Tibial artery (tissue), 4 donors: Measurements from ENCODE around the gene ANKRD39.
"Not testable (repeated sequence)": the region's sequence is repeated elsewhere in the genome, so short reads cannot be mapped to it uniquely, and the experiment has no call there.

ENCODE experiments used
- DNase-seq, 2 donors: peaks; one replicate each; pipeline ENCODE4 v3.0.0-alpha.2; 2019
- H3K27ac ChIP-seq, 2 donors: fragments of 200-600 bp; sonication (generic) in 1 of 2; 1 replicate in 1 of 2; 2 replicates in 1 of 2; pipeline ENCODE4 v1.5.1; 2018 to 2019; ENCODE audit warnings: mild to moderate bottlenecking in 1 of 2
- H3K27me3 ChIP-seq, 2 donors: fragments of 200-600 bp; sonication (generic) in 1 of 2; one replicate each; pipeline versions ENCODE4 v1.5.1 to v1.6.0; 2016 to 2019
- H3K36me3 ChIP-seq, 3 donors: fragments of 200-600 bp; sonication (generic) in 2 of 3; one replicate each; pipeline ENCODE4 v1.5.1; 2016 to 2019; ENCODE audit warnings: mild to moderate bottlenecking in 2 of 3
- H3K4me1 ChIP-seq, 4 donors: fragments of 200-600 bp; sonication (generic) in 2 of 4; 1 replicate in 3 of 4; 2 replicates in 1 of 4; pipeline ENCODE4 v1.5.1; 2016 to 2019
- H3K4me3 ChIP-seq, 2 donors: fragments of 200-600 bp; sonication (generic) in 1 of 2; 1 replicate in 1 of 2; 2 replicates in 1 of 2; pipeline ENCODE4 v1.5.1; 2018 to 2019; ENCODE audit warnings: mild to moderate bottlenecking in 2 of 2
- H3K9me3 ChIP-seq, 3 donors: fragments of 200-600 bp; sonication (generic) in 1 of 3; one replicate each; pipeline ENCODE4 v1.5.1; 2016 to 2019
- intact Hi-C: fragments of 100-400 bp; cut with DNase I; formaldehyde crosslinking; loops from one replicate; pipeline ENCODE4 v1.15.0; 2023; ENCODE audit warnings: low total_unique reads
- TF ChIP-seq, protein P1 (sequence below), 2 experiments: fragments of 200-600 bp in 1 of 2; fragments of 450-650 bp in 1 of 2; IDR thresholded peaks; one replicate each; pipeline ENCODE4 v1.5.1; 2017 to 2019; ENCODE audit warnings: antibody characterized with exemption in 2 of 2, mild to moderate bottlenecking in 1 of 2, moderate library complexity in 1 of 2

The ANKRD39 gene

DNA sequence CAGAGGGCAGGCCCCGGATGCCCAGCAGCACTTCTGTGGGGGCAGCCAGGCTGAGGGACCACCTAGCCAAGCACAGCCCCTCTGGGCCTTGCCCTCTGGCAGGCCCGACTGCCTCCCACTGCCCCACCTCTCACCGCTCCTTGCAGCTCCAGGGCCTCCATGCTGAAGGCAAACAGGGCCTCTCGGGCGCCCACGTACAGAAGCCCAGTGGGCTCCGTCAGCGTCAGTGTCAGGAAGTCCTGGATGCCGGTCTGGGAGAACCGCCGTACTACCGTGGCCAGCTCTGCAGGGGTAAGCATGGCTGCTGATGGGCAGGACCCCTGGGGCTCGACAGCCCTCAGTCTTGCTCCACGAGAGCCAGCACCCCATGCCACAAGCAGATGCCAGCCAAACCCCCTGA is 8.3 kb upstream of the ANKRD39 start:
- Histone ChIP-seq H3K9me3 (no peaks in the 10 kb centered on the region), H3K27me3 (no peaks in the 10 kb centered on the region), H3K36me3 (peaks cover 46 to 67% (median 57%) of the 10 kb centered on the region in 3 donors), H3K4me3 (peak overlapping the region in 1 of 2 donors; percentile 1), H3K27ac (peak overlapping the region; percentile 98 to 100), H3K4me1 (peaks cover 0 to 52% (median 35%) of the 10 kb centered on the region in 4 donors)
- intact Hi-C loops, result loop anchor here (5.0 kb wide), 1 partner anchor 329 kb away; the partner anchor contains the start of gene ARID5A
- TF ChIP-seq, protein P1, sequence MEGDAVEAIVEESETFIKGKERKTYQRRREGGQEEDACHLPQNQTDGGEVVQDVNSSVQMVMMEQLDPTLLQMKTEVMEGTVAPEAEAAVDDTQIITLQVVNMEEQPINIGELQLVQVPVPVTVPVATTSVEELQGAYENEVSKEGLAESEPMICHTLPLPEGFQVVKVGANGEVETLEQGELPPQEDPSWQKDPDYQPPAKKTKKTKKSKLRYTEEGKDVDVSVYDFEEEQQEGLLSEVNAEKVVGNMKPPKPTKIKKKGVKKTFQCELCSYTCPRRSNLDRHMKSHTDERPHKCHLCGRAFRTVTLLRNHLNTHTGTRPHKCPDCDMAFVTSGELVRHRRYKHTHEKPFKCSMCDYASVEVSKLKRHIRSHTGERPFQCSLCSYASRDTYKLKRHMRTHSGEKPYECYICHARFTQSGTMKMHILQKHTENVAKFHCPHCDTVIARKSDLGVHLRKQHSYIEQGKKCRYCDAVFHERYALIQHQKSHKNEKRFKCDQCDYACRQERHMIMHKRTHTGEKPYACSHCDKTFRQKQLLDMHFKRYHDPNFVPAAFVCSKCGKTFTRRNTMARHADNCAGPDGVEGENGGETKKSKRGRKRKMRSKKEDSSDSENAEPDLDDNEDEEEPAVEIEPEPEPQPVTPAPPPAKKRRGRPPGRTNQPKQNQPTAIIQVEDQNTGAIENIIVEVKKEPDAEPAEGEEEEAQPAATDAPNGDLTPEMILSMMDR (IDR thresholded peaks at IDR 0.05), result no peak
- DNase-seq, result no peak

DNA sequence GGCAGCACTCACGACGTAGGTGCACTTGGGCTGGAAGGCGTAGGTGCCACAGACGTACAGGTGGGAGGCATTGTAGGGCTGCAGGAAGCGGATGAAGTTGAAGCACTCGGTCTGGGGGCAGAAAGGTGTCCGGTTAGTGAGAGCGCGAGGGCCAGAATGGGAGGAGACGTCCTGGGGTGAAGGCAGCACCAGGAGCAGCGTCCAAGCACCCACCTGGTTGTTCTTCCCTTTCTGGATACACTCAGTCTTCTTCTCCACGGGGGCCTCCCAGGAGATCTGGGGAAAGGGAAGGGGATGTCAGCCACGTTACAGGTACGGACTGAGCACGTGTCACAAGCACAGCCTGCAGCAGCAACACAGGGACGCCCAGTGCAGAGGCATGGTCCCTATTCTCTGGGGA is 7.8 kb upstream of the ANKRD39 start:
- Histone ChIP-seq H3K9me3 (no peaks in the 10 kb centered on the region), H3K4me3 (no peak overlapping the region), H3K36me3 (peaks cover 51 to 72% (median 62%) of the 10 kb centered on the region in 3 donors), H3K27ac (peak overlapping the region; percentile 12 to 100), H3K4me1 (peaks cover 0 to 49% (median 30%) of the 10 kb centered on the region in 4 donors), H3K27me3 (no peaks in the 10 kb centered on the region)
- no peak for DNase-seq
- intact Hi-C loops, result loop anchor here (5.0 kb wide), 1 partner anchor 328 kb away; the partner anchor contains the start of gene ARID5A
- TF ChIP-seq, protein P1 (IDR thresholded peaks at IDR 0.05), result no peak

DNA sequence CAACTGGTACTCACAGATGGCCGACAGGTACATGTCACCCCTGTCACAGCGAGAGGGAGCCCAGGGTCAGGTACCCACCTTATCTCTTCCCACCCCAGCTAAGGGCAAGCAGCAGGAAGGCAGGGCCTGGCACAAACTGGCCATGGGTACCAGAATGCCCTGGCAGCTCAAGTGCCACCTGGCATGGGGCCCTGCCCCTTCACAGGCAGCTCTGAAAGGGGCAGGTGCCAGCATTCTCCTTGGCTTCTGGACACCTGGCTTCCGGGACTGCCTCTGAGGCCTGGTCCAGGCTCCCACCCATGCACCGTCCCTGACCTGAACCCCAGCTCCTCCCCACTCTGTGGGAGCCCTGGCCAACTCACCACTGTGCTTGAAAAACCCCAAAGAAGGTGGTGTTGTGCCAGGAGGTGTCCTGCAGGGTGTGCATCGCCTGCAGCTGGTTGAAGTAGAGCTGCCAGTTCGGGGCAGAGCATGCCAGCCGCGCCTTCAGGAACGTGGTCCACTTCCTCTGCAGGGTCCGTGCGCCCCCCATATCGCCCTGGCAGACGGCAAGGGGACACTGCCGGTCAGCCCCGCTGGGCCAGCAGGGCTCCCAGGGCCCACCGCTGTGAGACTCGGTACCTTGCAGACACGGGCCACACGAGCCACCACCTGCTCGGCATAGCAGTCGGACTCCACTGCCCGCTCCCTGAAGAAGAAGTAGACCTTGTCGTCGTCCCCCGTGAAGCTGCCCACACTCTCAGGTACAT is 6.7 kb upstream of the ANKRD39 start:
- DNase-seq, result peak in 1 of 2 donors; percentile 64
- Histone ChIP-seq H3K36me3 (peaks cover 60 to 80% (median 70%) of the 10 kb centered on the region in 3 donors), H3K4me3 (no peak overlapping the region), H3K4me1 (peaks cover 0 to 56% (median 37%) of the 10 kb centered on the region in 4 donors), H3K27me3 (no peaks in the 10 kb centered on the region), H3K9me3 (no peaks in the 10 kb centered on the region), H3K27ac (peak overlapping the region in 1 of 2 donors; percentile 12)
- TF ChIP-seq, protein P1 (IDR thresholded peaks at IDR 0.05), result no peak
- intact Hi-C loops, result loop anchor here (5.0 kb wide), 1 partner anchor 327 kb away; the partner anchor contains the start of gene ARID5A

DNA sequence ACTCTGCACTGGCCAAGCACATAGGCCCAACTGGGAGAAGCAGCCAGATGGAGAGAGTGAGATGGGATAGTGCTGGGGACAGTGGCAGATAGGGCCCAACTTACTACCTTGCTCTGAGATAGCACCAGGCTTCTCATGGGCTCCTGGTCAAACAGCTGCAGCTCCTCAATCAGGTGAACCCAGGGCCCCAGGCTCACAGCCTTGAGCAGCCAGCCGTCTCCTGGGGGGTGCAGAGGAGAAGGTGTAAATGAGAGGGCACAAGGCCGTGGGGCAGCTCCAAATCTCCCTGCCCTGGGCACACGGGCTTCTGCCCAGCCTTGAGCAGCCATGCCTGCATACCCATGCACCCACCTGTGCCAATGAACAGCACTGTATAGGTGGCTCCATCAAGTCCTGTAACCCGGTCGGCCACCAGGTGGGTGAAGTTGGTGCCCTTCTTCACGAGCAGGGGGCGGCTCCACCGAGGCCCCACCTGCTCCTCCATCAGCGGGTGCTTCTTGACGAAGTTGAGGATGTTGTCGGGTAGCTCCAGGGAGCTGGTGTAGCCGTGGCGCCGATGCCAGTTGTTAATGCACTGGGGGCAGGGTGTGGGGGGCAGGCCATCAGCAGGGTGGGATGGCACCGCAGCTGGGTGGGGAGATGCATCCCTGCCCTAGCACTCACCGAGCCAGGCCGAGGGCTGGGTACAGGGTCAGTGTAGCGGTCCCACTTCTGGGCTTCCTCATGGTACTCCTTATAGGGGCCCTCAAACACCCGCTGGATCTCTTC is 5.9 kb upstream of the ANKRD39 start:
- Histone ChIP-seq H3K27me3 (no peaks in the 10 kb centered on the region), H3K36me3 (peaks cover 60 to 80% (median 70%) of the 10 kb centered on the region in 3 donors), H3K9me3 (no peaks in the 10 kb centered on the region), H3K27ac (no peak overlapping the region), H3K4me3 (no peak overlapping the region), H3K4me1 (peaks cover 0 to 64% (median 44%) of the 10 kb centered on the region in 4 donors)
- intact Hi-C loops, result no loop called here
- no peak for DNase-seq
- TF ChIP-seq, protein P1 (IDR thresholded peaks at IDR 0.05), result no peak

DNA sequence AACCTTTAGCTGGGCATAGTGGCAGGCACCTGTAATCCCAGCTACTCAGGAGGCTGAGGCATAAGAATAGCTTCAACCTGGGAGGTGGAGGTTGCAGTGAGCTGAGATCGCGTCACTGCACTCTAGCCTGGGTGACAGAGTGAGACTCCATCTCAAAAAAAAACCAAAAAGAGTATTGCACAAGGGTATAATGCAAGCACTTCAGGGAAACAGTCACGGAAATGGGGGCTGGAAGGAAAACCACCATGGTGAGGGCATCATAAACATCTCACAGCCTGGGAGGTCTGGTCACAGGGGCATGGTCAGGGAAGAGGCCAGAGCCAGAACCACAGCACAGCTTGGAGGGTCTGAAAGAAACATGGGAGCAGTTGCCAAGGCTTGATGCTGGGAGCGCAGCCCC is 5.2 kb upstream of the ANKRD39 start:
- H3K9me3 ChIP-seq, intact Hi-C loops, H3K27me3 ChIP-seq, H3K4me3 ChIP-seq, H3K27ac ChIP-seq, DNase-seq: not testable (repeated sequence)
- peaks cover 60 to 80% (median 70%) of the 10 kb centered on the region in 3 donors for H3K36me3 ChIP-seq
- H3K4me1 ChIP-seq, result peaks cover 0 to 66% (median 45%) of the 10 kb centered on the region in 4 donors
